Activated CD8-positive, alpha-beta memory T cell treated with anti-CD3 and anti-CD28 coated beads, Interleukin-2, amount 50 U/mL, for 24 hours (primary cell): Measurements from ENCODE around the gene MAD1L1.

Source experiments
- DNase-seq: peaks from one replicate; pipeline ENCODE4 v3.0.0-alpha.2; 2020; ENCODE audit errors: extremely low read depth

Gene MAD1L1

DNA sequence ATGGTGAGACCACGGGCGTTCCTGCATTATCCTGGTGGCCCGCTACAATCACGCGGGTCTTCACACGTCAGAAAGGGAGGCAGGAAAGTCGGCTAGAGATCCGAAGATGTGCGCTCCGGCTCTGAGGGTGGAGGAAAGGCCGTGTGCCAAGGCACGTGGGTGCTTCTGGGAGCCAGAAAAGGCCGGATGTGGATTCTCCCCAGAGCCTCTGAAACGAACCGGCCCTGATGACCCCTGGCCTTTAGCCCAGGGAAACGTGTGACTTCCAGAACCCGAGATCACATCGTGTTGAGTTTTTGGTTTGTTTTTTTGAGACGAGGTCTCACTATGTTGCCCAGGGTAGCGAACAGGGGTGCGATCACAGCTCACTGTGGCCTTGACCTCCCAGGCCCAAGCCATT is 318.4 kb downstream of the MAD1L1 start:
- DNase-seq = no peak

GRCh38 chr7:1913466-1914282 is 319.1 kb downstream of the MAD1L1 start:
- DNase-seq = no peak

DNA sequence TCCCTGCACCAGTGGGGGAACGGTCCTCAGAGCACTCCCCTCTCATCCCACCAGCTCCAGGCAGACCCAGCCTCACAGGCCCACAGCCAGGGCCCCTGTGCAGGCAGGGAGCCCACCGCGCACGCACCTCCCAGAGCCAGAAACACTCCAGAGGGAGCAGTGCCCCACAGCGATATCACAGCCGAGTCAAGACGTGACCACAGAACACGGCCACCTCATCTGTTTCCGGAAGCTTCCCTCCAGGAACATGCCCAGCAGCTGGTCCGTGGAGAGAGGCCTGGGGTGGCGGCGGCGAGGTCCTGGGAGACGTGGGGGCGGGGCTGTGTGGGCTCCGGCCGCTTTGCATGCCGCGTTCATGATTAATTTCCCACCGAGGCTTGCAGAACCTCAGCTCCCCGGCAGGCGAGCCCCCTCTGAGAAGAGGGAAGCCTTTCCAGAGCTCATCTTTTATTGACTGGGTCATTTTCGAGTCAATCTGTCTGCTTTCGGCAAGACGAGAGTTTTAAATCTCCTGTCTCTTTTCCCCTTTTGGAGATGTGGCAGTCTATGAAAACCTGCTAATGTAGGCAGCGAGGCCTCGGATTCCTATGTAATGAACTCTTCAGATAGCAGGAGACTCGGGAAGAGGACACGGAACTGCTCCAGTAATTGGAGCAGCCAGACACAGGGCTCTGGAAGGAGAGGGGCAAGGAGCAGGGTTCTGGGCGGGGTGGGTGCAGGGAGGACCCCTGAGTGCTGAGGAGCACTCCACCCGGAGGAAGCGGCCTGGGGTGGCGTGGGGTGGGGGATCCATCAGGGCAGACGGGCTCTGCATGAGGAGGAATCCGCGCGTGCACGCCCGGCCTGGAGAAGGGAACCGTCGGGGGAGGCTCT is 319.9 kb downstream of the MAD1L1 start:
- no peak for DNase-seq

DNA sequence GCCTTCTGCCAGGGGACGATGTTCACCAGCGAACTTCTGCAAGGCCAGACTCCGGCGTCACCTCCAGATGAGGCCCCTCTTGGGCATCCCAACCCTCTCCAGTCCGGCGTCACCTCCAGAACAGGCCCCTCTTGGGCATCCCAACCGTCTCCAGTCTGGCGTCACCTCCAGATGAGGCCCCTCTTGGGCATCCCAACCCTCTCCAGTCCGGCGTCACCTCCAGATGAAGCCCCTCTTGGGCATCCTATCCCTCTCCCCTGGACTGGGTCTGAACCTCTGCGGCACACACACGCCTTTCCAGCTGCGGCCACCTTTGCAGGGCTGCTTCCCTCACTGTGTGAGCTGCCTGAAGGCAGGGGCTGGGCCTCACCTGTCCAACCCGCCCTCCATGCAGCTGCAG is 321.2 kb downstream of the MAD1L1 start:
- DNase-seq = no peak

- DNase-seq = no peak
Observed at GRCh38 chr7:1910827-1911226, 321.9 kb downstream of the MAD1L1 start.

DNA sequence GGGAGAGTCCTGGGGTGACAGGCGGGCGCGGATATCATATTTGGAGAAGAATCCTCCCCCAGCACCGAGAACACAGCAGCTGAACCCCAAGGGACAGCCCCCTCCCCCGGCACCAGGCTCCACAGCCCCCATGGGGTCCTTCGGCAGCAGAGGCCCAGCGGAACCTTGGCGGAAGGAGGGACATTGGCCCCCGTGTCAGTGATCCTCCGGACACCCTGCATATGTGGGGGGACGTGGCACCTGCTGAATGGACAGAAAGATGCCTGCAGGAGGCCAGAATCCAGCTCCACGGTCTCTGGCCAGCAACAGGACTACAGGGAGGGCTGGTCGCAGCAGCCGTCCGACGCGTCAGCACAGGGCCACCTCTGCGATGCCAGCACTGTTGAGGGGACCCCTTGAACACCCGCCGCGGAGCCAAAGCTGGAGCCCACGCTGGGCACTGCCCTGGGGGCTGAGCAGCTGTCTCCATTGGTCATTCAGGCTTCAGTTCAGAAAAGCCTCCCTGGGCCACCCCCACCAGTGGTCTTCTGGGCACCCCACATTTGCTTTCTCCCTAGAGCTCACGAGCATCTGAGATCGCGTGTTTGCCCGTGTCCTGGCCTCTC is 322.6 kb downstream of the MAD1L1 start:
- DNase-seq = no peak

- DNase-seq = no peak
Observed at GRCh38 chr7:1909476-1909875, 323.3 kb downstream of the MAD1L1 start.

DNA sequence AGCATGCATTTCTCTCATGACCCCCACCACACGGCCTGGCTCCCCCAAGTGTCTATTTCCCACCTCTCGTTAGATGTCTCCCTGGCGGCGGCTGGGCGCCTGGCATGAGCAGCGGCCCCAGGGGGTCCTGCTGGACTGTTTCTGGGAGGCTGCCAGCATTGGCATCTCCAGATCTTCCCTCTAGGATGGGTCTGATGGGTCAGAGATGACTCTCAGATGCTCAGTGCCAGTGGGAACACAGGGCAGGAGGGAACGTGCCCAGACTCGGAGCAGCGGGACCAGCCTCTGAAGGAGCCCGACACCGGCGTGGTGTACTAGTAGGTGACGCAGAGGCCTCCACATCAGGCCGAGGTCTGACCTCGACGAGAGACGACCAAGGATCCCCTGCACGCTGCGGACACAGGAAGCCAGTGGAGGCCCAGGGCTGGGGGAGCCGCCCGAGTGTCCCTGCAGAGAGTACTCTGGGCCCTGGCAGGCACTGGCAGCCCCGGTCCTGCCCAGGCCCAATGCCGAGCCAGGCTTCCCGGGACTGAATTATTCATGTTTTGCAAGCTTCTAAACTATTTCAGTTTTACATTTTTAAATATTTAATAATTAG is 323.8 kb downstream of the MAD1L1 start:
- no peak for DNase-seq

- DNase-seq = no peak
Observed at GRCh38 chr7:1907751-1908365, 324.9 kb downstream of the MAD1L1 start.

DNA sequence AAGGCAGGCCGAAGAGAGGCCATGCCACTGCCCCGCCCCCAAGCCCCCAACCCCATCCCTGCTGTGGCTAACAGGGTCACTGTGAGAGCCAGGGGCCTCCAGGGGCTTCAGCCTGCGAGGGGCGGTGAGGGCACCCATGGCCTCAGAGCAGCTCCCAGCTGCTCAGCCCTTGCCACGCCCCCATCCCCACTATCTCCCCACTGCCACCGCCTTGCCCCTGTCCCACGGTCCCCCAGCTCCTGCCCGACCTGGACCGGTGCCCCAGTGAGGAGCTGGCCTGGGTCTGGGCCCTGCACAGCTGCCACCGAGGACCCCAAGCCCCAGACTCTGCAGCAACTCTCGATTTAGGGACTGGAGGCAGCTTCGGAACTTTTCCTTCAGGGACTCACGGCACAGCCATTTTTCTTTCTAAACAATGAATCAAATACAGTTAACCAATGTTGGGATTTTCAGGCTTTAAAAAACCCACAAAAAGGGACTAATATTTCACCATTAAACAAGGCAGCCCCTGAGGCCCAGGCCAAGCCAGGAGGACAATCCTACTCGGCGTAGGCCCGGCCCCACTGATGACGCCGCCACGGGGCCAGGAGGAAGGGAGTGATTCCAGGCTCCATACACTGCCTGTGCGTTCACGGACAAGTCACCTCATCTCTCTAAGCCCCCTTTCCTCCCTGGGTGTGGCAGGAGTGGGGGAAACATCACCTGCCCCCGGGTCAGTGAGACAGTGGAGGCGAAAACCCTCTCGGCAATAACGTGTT is 325.6 kb downstream of the MAD1L1 start:
- DNase-seq = no peak

DNA sequence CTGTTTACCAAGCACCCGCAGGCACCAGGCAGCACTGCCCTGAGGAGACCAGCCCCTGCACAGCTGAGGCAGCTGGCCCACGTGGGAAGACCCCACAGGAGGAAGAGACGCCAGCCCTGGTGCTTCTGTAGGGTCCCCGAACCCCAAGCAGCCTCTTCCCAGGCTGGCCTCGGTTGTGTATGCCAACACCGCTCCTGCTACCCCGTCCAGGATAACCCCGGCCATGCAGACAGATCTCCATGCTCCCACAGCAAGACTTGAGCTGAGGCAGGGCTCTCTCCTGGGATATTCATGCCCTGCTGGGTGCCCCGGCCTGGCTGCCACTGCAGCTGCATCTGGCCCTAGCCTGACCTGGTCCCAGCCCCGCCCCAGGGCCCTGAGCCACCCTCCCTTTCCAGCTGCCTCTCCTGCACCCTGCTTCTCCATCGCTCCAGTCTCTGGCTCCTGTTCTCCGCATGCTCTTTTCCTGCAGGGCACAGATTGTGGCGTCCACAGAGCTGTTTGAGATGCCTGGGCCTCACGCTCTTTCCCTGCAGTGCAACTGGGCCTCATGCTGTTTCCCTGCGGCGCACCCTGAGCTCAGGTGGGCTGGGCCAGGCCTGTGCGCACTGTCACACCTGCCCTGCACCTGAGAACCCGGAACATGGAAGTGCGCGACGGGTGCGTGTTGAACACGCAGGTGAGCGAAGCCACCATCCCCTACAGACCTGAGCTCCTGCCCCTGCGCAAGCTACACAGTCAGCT is 326.5 kb downstream of the MAD1L1 start:
- no peak for DNase-seq

DNA sequence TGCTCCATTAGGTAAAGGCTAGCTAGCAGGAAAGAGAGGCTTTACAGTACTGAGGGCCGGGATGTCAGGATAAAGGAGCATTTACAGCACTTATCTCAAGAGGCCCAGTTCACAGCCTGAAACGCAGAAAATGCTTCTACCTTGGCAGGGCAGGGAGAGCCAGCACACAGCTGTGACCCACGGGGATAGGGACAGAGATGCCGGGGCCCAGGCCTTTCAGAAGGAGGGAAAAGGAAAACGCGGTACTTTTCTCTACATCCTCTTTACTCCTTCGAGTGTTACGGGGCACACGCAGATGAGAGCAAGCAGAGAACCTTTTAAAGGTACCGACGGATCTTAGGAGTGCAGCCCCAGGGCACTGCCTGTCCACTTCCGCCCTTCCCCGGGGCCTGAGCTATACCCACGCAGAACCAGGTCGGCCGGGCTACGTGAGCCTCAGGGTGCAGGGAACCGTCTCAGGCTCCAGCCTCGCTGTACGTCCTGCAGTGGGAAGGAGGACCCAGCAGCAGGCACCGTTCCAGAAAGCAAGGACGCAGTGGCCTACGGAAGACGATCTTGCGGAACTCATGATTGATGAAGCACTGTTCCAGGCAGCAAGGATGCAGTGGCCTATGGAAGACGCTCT is 330.4 kb downstream of the MAD1L1 start:
- DNase-seq = no peak

- no peak for DNase-seq
Observed at GRCh38 chr7:1901431-1902210, 331.1 kb downstream of the MAD1L1 start.

GRCh38 chr7:1900847-1901246 is 331.9 kb downstream of the MAD1L1 start:
- DNase-seq = no peak

DNA sequence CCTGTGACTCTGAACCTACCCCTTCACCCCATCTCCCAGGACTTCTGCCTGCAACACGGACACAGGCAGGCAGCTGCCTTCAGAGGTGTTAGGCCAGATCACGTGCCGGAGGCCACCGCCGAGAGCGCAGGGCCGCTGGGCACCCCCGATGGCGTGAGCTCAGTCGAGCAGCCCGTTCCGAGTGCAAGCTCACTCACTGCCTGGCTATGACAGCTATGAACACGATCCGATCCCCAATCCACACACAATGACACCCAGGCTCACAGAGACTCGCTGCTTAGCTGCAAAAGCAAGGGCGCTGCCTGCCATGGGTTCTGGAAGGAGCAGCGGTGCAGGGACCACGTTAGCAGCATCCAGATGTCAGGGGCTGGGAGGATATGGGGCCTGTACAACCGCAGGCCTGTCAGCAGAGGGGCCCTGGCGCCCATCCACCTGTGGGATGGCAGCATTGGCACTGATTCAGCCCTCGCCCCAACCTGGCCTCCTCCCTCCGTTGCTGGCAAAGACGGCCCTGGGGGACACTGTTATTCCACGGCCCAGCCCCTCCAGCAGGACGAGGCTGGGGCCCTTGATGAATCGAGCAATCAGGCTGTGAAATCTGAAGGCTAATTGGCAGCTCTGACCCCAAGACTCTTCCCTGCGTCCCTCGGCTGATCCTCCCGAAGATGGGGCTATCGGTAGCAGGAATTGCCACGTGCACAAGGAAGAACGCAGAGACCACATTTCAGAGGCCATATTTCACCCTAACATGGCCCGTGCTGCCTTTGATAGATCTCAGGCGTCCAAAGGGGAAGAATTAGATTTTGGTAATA is 332.6 kb downstream of the MAD1L1 start:
- DNase-seq = no peak

DNA sequence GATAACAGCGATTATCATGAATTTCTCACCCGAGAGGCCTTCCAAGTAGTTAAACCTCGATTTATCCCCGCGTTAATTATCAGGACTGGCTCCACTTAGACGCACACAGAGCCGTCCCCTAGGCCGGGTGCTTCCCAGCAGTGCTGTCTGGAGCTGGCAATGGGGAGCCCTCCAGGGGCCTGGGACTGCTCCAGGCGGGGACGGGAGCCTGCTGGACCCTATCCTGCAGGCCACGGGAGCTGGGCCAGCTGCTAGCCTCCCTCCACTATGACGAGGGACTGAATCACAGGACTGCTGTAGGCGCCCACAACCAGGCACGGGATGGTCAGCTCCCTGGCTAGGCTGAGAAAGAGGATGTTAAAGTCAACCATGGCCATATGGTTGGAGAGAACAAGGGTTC is 333.5 kb downstream of the MAD1L1 start:
- no peak for DNase-seq

DNA sequence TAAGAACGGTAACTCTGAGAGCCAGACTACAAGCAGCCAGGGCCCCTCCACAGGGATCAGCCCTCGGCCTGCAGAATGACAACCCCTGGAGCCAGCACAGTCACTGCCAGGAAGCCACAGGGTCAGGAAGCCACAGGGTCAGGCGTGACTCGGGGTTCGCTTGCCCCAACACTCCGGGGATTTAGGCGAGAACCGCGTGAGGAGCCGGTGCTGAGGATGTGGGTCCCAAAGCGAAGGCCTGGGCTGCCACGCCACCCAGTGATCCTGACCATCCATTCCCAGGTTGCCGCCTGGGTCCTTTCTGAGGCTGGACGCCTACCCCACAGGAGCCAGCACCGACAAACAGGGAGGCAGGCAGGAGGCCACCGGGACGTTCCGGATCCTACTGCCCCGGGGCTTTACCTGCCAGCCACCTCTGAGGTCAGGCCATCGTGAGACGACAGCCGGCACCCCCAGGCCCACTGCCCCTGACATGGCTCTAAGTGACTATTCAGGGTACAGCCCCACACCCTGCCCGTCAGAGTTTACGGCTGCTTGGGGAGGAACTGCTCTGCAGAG is 334.0 kb downstream of the MAD1L1 start:
- no peak for DNase-seq
